Mucosa of stomach (tissue), 1 donor: ENCODE results near the gene HDAC10.
A peak's percentile ranks its signal among the peaks of the same experiment; 100 is the strongest.
"Not testable (repeated sequence)": the region's sequence is repeated elsewhere in the genome, so short reads cannot be mapped to it uniquely, and the experiment has no call there.

Experiments used
- H3K27me3 ChIP-seq: one replicate; pipeline ENCODE4 v1.7.0; 2013; ENCODE audit warnings: mild to moderate bottlenecking, low read length; ENCODE audit not compliant: control insufficient read depth, insufficient read depth
- H3K36me3 ChIP-seq: one replicate; pipeline ENCODE4 v1.7.0; 2013; ENCODE audit warnings: low read length; ENCODE audit not compliant: control insufficient read depth, insufficient read depth
- H3K4me1 ChIP-seq: one replicate; pipeline ENCODE4 v1.7.0; 2013; ENCODE audit warnings: mild to moderate bottlenecking, low read length; ENCODE audit not compliant: control insufficient read depth, insufficient read depth
- H3K4me3 ChIP-seq: one replicate; pipeline ENCODE4 v1.7.0; 2013; ENCODE audit warnings: low read length
- H3K9ac ChIP-seq: one replicate; pipeline ENCODE4 v1.7.0; 2013; ENCODE audit warnings: mild to moderate bottlenecking, low read length, moderate library complexity
- H3K9me3 ChIP-seq: one replicate; pipeline ENCODE4 v1.7.0; 2013; ENCODE audit warnings: mild to moderate bottlenecking, low read length, moderate library complexity; ENCODE audit not compliant: control insufficient read depth
- donor health status: Pancreatic carcinoma.

HDAC10 gene

DNA sequence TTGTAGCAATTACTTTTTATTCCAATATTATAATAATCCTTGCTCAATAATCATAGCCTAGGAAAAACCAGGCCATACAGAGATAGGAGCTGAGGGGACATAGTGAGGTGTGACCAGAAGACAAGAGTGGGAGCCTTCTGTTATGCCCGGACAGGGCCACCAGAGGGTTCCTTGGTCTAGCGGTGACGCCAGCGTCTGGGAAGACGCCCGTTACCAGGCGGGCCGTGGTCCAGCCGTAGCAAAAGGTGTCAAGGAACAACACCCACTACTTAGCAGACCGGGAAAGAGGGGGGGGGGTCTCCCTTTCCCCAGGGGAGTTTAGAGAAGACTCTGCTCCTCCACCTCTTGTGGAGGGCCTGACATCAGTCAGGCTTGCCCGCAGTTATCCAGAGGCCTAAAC, 22.3 kb upstream of the HDAC10 start:
- not testable (repeated sequence) for H3K9ac ChIP-seq, H3K9me3 ChIP-seq, H3K4me3 ChIP-seq
- Histone ChIP-seq H3K36me3 (peaks cover 17% of the 10 kb centered on the region), H3K4me1 (peaks cover 41% of the 10 kb centered on the region), H3K27me3 (peaks cover 14% of the 10 kb centered on the region)

DNA sequence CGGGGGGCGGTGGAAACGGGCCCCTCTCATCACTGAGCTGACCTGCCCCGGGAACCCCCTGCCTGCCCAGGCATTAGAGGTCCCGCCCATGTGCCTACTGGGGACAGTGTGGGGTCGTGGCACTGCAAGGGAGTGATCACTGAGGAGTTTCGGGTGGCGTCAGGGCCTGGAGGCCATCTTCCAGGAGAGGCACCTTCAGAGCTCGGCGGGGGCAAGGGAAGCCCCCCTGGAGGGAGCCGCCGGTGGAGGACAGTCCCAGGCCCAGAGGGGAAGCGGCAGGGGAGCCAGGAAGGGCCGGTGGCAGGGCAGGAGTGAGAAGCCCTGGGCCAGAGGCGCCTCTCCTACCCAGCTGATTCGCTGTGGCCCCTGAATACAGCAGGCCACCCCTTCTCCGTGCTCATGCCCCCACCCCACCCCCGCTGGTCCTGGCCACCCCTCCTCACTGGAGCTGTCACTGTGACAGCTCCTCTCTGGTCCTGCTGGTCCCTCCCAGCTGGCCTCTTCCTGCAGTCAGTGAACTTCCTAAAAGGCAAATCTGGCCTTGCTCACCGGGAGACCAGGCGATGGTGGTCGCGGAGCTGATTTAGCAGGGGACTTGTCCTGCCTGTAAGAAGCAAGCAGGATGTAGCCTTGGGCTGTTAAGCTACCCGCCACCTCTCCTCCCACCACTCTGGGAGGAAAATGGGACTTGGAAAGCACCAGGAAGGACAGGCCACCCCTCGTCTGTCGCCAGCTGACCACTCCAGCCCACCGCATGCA, 21.2 kb upstream of the HDAC10 start:
- no peaks in the 10 kb centered on the region for H3K9me3 ChIP-seq
- H3K27me3 ChIP-seq, result peaks cover 21% of the 10 kb centered on the region
- no peak overlapping the region for H3K9ac ChIP-seq
- H3K4me1 ChIP-seq, result peaks cover 47% of the 10 kb centered on the region
- no peak overlapping the region for H3K4me3 ChIP-seq
- H3K36me3 ChIP-seq, result peaks cover 14% of the 10 kb centered on the region

DNA sequence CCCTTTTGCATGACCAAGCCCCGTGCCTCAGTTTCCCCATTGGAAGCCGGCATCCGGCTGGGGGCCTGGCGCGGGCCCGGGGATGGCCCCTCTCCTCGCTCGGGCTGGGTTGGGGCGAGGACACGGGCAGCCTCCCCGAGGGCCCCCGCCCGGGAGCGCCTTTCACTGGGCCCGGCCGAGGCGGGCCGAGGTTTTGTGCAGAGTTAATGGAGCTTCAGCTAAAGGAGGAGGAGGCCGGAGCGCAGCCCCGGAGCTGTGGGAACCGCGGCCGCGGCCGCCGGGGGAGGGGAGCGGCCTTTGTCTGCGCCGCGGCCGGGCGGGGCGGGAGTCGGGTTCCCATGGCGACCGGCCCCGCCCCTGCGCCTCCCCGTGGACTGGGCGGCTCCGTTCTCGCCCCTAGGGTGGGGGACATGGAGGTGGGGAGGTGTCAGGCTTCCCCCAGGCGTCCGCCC, 20.5 kb upstream of the HDAC10 start:
- Histone ChIP-seq H3K9ac (no peak overlapping the region), H3K9me3 (no peaks in the 10 kb centered on the region), H3K27me3 (peaks cover 28% of the 10 kb centered on the region), H3K4me3 (no peak overlapping the region), H3K36me3 (peaks cover 8% of the 10 kb centered on the region), H3K4me1 (peaks cover 47% of the 10 kb centered on the region)

DNA sequence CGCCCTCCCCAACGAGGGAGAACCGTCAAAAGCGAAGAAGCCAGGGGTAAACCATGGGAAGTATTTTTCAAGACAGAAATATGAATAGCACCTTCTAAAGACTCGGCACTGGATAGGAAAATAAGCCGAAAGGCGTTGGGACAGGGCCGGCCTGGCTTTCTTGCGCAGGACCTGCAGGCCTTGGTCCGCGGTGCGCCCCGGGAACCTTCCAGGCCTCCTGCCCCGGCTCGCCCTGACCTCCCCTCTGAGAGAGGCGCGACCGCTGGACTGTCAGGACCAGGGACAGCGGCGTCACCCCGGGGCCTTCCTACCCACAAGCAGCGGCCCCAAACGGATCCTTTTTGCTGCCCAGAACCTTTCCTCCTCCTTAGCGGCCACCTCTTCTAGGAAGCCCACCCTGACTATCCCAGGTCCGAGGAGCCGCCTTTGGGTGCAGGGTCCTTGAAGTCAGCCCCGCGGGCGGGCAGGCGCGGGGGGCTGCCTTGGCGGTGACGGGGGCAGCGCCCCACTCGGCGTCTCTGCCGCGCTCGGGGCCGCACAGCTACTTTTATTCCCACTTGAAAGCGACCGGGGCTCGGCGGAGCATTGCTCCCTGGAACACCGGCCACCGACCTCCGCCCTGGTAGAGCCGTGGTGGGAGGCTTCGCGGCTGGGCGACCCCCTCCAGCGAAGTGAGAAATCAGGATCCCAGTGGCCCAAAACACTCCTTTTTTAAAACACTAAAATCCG, 19.8 kb upstream of the HDAC10 start:
- Histone ChIP-seq H3K4me1 (peaks cover 47% of the 10 kb centered on the region), H3K36me3 (peaks cover 4% of the 10 kb centered on the region), H3K4me3 (no peak overlapping the region), H3K27me3 (peaks cover 34% of the 10 kb centered on the region), H3K9me3 (no peaks in the 10 kb centered on the region), H3K9ac (peak overlapping the region; percentile 39)

DNA sequence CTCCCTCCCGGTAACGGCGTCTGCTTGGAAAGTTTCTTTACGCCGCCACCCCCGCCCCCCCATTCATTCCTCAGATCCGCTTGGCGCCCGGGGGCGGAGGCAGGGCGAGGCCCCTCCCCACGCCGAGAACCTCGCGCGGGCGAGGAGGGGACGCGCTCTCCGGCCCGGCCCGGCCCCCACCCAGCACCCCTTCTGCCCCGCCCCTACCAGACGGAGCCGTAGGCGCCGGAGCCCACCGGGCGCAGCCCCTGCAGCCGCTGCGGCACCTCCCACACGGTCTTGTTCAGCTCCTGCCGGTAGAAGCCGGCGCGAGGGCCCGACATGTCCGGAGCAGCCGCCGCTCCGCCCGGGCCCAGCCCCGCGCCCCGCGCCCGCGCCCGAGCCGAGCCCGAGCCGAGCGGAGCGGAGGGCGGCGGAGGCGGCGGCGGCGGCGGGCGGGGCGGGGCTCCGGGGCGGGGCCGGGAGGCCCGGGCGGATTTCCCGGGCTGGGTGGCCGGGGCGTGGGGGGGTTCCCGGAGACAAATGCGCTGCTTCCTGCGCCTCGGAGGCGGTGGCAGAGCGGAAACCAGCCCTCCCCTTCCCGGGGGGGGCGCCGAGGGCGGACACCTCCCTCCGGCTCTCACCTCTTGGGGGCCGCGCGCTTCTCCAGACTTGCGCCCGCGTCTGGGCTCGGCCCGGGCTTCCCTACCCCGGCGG, 19.1 kb upstream of the HDAC10 start, which contains the start of gene MAPK11:
MAPK11 (minus strand) TSS at position 411 of the 696 bp plus-strand sequence; CDS start at position 323, 88 bp downstream.
- H3K4me1 ChIP-seq, result peaks cover 47% of the 10 kb centered on the region
- H3K9me3 ChIP-seq, result no peaks in the 10 kb centered on the region
- peak within 1 kb of the TSS; percentile 39 for H3K9ac ChIP-seq

DNA sequence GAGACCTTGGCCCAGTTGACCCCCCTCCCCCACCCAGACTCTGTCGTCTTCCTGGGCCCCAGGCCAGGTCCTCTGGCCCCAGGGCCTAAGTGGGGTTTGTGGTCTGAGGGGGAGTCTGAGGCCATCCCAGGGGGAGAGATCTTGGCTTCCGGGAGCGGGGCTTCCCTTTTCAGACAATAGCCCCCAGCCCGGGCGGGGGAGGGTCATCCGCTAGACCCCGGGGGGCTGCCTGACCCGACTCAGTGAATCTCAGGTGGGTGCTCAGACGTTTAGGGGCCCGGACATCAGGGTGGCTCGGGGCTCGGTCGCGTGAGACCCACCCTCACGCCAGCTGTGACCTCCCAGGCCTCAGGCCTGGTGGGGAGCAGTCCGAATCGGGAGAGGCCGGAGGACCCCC, 18.5 kb upstream of the HDAC10 start:
- Histone ChIP-seq H3K4me3 (no peak overlapping the region), H3K36me3 (no peaks in the 10 kb centered on the region), H3K9ac (peak overlapping the region; percentile 34), H3K27me3 (peaks cover 36% of the 10 kb centered on the region), H3K4me1 (peaks cover 47% of the 10 kb centered on the region), H3K9me3 (no peaks in the 10 kb centered on the region)

More for the DNA sequence above, 19.1 kb upstream of the HDAC10 start, which contains the start of gene MAPK11:
- no peak within 1 kb of the TSS for H3K4me3 ChIP-seq
- peaks cover 3% of the 10 kb centered on the region for H3K36me3 ChIP-seq
- H3K27me3 ChIP-seq, result peaks cover 34% of the 10 kb centered on the region

DNA sequence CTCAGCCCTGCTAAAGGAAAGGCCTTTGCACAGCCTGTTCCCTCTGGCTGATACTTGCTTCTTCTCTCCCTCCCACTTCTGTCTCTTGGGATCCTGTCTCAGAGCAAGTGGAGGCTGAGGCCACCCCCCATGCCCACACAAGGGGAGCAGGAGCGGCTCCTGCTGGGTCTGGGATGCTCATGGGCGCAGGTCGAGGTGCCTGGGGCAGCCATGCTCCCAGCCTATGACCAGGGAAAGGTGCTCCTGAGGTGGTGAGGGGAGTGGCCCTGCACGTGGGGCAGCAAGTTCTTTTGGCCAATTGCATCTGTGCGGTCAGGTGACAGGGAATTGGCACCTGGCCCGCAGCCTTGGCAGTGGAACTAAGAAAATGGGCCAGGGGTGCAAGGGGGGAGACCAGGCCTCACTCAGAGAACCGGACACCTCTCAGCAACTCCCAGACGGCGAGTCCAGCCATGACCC, 17.6 kb upstream of the HDAC10 start:
- Histone ChIP-seq H3K36me3 (no peaks in the 10 kb centered on the region), H3K9me3 (no peaks in the 10 kb centered on the region), H3K4me3 (no peak overlapping the region), H3K27me3 (peaks cover 41% of the 10 kb centered on the region), H3K4me1 (peaks cover 42% of the 10 kb centered on the region), H3K9ac (no peak overlapping the region)

DNA sequence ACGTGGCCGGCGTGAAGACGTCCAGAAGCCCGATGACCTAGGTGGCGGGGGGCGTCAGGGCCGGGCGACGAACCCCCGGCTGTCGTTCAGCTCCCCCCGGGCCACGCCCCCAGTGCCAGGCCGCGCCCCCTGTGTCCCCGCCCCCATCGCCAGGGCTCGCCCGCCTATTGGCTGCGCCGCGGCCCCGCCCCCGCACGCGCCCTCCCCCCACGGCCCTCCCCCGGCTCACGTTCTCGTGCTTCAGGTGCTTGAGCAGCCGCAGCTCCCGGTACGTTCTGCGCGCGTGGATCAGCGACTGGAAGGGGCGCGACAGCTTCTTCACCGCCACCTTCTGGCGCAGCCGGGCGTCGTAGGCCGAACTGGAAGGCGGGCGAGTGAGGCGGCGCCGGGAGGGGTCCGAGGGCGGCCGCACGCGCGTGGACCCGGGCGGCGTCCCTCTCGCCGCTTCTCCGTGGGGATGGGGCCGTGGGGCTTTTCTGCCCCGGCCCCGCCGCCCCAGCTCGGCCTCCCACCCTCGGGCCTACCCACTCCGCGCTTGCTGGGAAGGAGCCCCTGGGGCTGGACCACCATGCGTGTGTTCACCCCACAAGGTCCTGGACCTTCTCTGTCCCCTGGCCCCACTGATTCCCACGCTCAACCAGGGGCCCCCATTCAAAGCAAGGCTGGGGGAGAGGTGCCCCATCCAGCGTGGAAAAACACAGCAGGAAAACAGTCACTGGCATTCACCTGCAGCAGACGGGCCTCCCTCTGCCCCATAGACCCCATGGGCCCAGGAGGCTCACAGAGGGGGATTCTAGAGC, 16.7 kb upstream of the HDAC10 start:
- H3K27me3 ChIP-seq, result peaks cover 45% of the 10 kb centered on the region
- peaks cover 46% of the 10 kb centered on the region for H3K4me1 ChIP-seq

DNA sequence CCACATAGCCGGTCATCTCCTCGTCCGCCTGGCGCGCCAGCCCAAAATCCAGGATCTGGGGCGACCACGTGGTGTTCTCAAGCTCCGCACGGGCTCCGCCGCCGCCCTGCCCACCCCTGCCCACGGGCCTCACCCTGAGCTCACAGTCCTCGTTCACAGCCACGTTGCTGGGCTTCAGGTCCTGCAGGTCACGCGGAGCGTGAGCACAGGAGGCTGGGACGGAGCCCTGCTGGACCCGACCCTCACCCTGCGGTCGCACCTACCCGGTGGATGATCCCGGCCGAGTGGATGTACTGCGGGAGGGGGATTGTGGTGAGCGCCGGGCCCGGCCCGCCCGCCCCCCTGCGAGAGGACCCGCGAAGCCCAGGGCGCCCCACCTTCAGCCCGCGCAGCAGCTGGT, 15.9 kb upstream of the HDAC10 start:
- Histone ChIP-seq H3K27me3 (peaks cover 52% of the 10 kb centered on the region), H3K9me3 (no peaks in the 10 kb centered on the region), H3K4me3 (no peak overlapping the region), H3K9ac (no peak overlapping the region), H3K36me3 (no peaks in the 10 kb centered on the region), H3K4me1 (peaks cover 46% of the 10 kb centered on the region)

More for the DNA sequence above, 16.7 kb upstream of the HDAC10 start:
- Histone ChIP-seq H3K4me3 (no peak overlapping the region), H3K9me3 (no peaks in the 10 kb centered on the region), H3K9ac (no peak overlapping the region), H3K36me3 (no peaks in the 10 kb centered on the region)

DNA sequence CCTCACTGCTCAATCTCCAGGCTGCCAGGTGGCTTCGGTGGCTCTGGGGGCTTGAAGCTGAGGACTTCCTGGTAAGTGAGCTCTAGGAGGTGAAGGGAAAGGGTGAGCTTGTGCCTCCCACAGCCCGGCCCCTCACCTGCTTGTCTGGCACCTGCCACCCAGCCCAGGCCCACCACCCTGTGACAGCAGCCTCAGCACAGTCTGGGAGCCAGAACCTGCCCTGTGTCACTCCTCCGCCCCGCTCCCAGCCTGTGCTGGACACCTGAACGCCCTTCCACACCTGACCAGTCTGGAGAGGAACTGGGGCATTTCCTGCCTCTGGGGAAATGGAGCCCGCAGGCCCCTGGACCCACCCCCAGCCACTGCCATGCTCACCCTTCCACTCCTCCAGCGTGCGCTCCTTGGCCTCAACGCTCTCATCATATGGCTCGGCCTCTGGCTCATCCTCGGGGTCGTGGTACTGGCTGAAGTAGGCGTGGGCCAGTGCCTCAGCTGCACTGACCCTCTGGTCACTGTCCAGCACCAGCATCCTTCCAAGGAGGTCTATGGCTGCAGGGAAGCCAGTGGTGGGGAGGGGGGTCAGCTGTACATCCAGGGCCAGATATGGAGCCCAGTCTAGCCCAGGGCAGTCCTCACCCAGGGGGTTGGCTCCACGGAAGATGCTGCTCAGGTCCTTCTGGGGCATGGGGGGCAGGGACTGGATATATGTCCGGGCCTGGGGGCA, 14.0 kb upstream of the HDAC10 start:
- Histone ChIP-seq H3K4me3 (no peak overlapping the region), H3K36me3 (no peaks in the 10 kb centered on the region), H3K9me3 (no peaks in the 10 kb centered on the region), H3K4me1 (peaks cover 33% of the 10 kb centered on the region), H3K27me3 (peaks cover 57% of the 10 kb centered on the region), H3K9ac (no peak overlapping the region)
